Stimulated activated memory B cell treated with anti-CD40 and anti-IgM and Interleukin-4, amounts not matched to agents 10 μg/mL and 1 μg/mL and 100 μg/mL, for 72 hours (primary cell): ENCODE data around the gene AFAP1L1.
A peak's percentile ranks its signal among the peaks of the same experiment; 100 is the strongest.

Experiments
- ATAC-seq: fragments of 150-1000 bp; cut with Tn5 transposase; 2 replicates; pipeline ENCODE4 v1.10.0; 2021
- H3K27ac Mint-ChIP-seq: one replicate; pipeline ENCODE4 v1.8.0; 2022; ENCODE audit warnings: mild to moderate bottlenecking, mixed read lengths
- H3K27me3 Mint-ChIP-seq: one replicate; pipeline ENCODE4 v1.8.0; 2022; ENCODE audit warnings: mixed read lengths
- H3K36me3 Mint-ChIP-seq: one replicate; pipeline ENCODE4 v1.8.0; 2022; ENCODE audit warnings: mixed read lengths
- H3K4me1 Mint-ChIP-seq: one replicate; pipeline ENCODE4 v1.8.0; 2022; ENCODE audit warnings: mixed read lengths
- H3K4me3 Mint-ChIP-seq: one replicate; pipeline ENCODE4 v1.8.0; 2022; ENCODE audit warnings: mild to moderate bottlenecking, moderate library complexity, mixed read lengths
- H3K9me3 Mint-ChIP-seq: one replicate; pipeline ENCODE4 v1.8.0; 2022; ENCODE audit warnings: mixed read lengths

AFAP1L1 gene

GRCh38 chr5:149358294-149358651, 86.6 kb downstream of the AFAP1L1 start:
- peaks cover 27% of the 10 kb centered on the region for H3K36me3 Mint-ChIP-seq
- peak; percentile 52 for ATAC-seq
- peaks cover 26% of the 10 kb centered on the region for H3K4me1 Mint-ChIP-seq
- peak overlapping the region; percentile 79 for H3K27ac Mint-ChIP-seq
- H3K27me3 Mint-ChIP-seq = no peaks in the 10 kb centered on the region
- peak overlapping the region; percentile 87 for H3K4me3 Mint-ChIP-seq
- H3K9me3 Mint-ChIP-seq = no peaks in the 10 kb centered on the region

GRCh38 chr5:149358868-149359495, 87.3 kb downstream of the AFAP1L1 start:
- peak overlapping the region; percentile 79 for H3K27ac Mint-ChIP-seq
- H3K4me3 Mint-ChIP-seq = peak overlapping the region; percentile 87
- H3K4me1 Mint-ChIP-seq = peaks cover 26% of the 10 kb centered on the region
- H3K27me3 Mint-ChIP-seq = no peaks in the 10 kb centered on the region
- no peak for ATAC-seq
- peaks cover 23% of the 10 kb centered on the region for H3K36me3 Mint-ChIP-seq
- H3K9me3 Mint-ChIP-seq = no peaks in the 10 kb centered on the region

GRCh38 chr5:149360272-149360671, 88.6 kb downstream of the AFAP1L1 start:
- H3K9me3 Mint-ChIP-seq = no peaks in the 10 kb centered on the region
- H3K4me3 Mint-ChIP-seq = no peak overlapping the region
- peaks cover 18% of the 10 kb centered on the region for H3K36me3 Mint-ChIP-seq
- ATAC-seq = no peak
- no peak overlapping the region for H3K27ac Mint-ChIP-seq
- H3K4me1 Mint-ChIP-seq = peaks cover 22% of the 10 kb centered on the region
- no peaks in the 10 kb centered on the region for H3K27me3 Mint-ChIP-seq

- Mint-ChIP-seq H3K4me1 (peaks cover 20% of the 10 kb centered on the region), H3K36me3 (peaks cover 14% of the 10 kb centered on the region), H3K9me3 (no peaks in the 10 kb centered on the region), H3K27me3 (no peaks in the 10 kb centered on the region), H3K4me3 (no peak overlapping the region), H3K27ac (no peak overlapping the region)
- ATAC-seq = no peak
Observed at GRCh38 chr5:149362541-149362940, 90.9 kb downstream of the AFAP1L1 start.

GRCh38 chr5:149363358-149363757, 91.7 kb downstream of the AFAP1L1 start:
- H3K4me1 Mint-ChIP-seq = peaks cover 22% of the 10 kb centered on the region
- H3K36me3 Mint-ChIP-seq = peaks cover 17% of the 10 kb centered on the region
- H3K9me3 Mint-ChIP-seq = no peaks in the 10 kb centered on the region
- H3K27ac Mint-ChIP-seq = no peak overlapping the region
- no peak for ATAC-seq
- no peak overlapping the region for H3K4me3 Mint-ChIP-seq
- H3K27me3 Mint-ChIP-seq = no peaks in the 10 kb centered on the region

GRCh38 chr5:149363936-149364335, 92.3 kb downstream of the AFAP1L1 start:
- H3K4me1 Mint-ChIP-seq = peaks cover 18% of the 10 kb centered on the region
- no peaks in the 10 kb centered on the region for H3K27me3 Mint-ChIP-seq
- H3K9me3 Mint-ChIP-seq = no peaks in the 10 kb centered on the region
- H3K36me3 Mint-ChIP-seq = peaks cover 19% of the 10 kb centered on the region
- ATAC-seq = no peak
- H3K27ac Mint-ChIP-seq = no peak overlapping the region
- no peak overlapping the region for H3K4me3 Mint-ChIP-seq

GRCh38 chr5:149364719-149365118, 93.1 kb downstream of the AFAP1L1 start:
- Mint-ChIP-seq H3K27me3 (no peaks in the 10 kb centered on the region), H3K4me3 (no peak overlapping the region), H3K4me1 (peaks cover 15% of the 10 kb centered on the region), H3K36me3 (peaks cover 19% of the 10 kb centered on the region), H3K9me3 (no peaks in the 10 kb centered on the region), H3K27ac (no peak overlapping the region)
- ATAC-seq = no peak

GRCh38 chr5:149365418-149365817, 93.8 kb downstream of the AFAP1L1 start:
- H3K9me3 Mint-ChIP-seq = no peaks in the 10 kb centered on the region
- peaks cover 15% of the 10 kb centered on the region for H3K4me1 Mint-ChIP-seq
- no peak overlapping the region for H3K27ac Mint-ChIP-seq
- no peaks in the 10 kb centered on the region for H3K27me3 Mint-ChIP-seq
- ATAC-seq = no peak
- H3K36me3 Mint-ChIP-seq = peaks cover 19% of the 10 kb centered on the region
- no peak overlapping the region for H3K4me3 Mint-ChIP-seq

GRCh38 chr5:149366169-149366729, 94.6 kb downstream of the AFAP1L1 start:
- peaks cover 19% of the 10 kb centered on the region for H3K36me3 Mint-ChIP-seq
- ATAC-seq = no peak
- H3K27me3 Mint-ChIP-seq = no peaks in the 10 kb centered on the region
- H3K4me1 Mint-ChIP-seq = peaks cover 15% of the 10 kb centered on the region
- no peaks in the 10 kb centered on the region for H3K9me3 Mint-ChIP-seq
- no peak overlapping the region for H3K27ac Mint-ChIP-seq
- H3K4me3 Mint-ChIP-seq = no peak overlapping the region

- Mint-ChIP-seq H3K27me3 (no peaks in the 10 kb centered on the region), H3K9me3 (no peaks in the 10 kb centered on the region), H3K36me3 (peaks cover 19% of the 10 kb centered on the region), H3K4me1 (peaks cover 15% of the 10 kb centered on the region), H3K4me3 (no peak overlapping the region), H3K27ac (no peak overlapping the region)
- ATAC-seq = peak; percentile 72
Observed at GRCh38 chr5:149367249-149367971, 95.8 kb downstream of the AFAP1L1 start.

- Mint-ChIP-seq H3K36me3 (peaks cover 14% of the 10 kb centered on the region), H3K27ac (no peak overlapping the region), H3K9me3 (no peaks in the 10 kb centered on the region), H3K27me3 (no peaks in the 10 kb centered on the region), H3K4me1 (peaks cover 15% of the 10 kb centered on the region), H3K4me3 (no peak overlapping the region)
- ATAC-seq = no peak
Observed at GRCh38 chr5:149367972-149368645, 96.5 kb downstream of the AFAP1L1 start.

- H3K27ac Mint-ChIP-seq = no peak overlapping the region
- no peak overlapping the region for H3K4me3 Mint-ChIP-seq
- peaks cover 15% of the 10 kb centered on the region for H3K4me1 Mint-ChIP-seq
- peaks cover 6% of the 10 kb centered on the region for H3K36me3 Mint-ChIP-seq
- no peaks in the 10 kb centered on the region for H3K27me3 Mint-ChIP-seq
- no peaks in the 10 kb centered on the region for H3K9me3 Mint-ChIP-seq
- ATAC-seq = no peak
Observed at GRCh38 chr5:149370878-149371277, 99.2 kb downstream of the AFAP1L1 start.

GRCh38 chr5:149371296-149371962, 99.8 kb downstream of the AFAP1L1 start:
- Mint-ChIP-seq H3K4me1 (peaks cover 15% of the 10 kb centered on the region), H3K4me3 (no peak overlapping the region), H3K27me3 (no peaks in the 10 kb centered on the region), H3K9me3 (no peaks in the 10 kb centered on the region), H3K36me3 (peaks cover 6% of the 10 kb centered on the region), H3K27ac (no peak overlapping the region)
- peak; percentile 81 for ATAC-seq

GRCh38 chr5:149372076-149372795, 100.6 kb downstream of the AFAP1L1 start:
- peaks cover 12% of the 10 kb centered on the region for H3K4me1 Mint-ChIP-seq
- H3K36me3 Mint-ChIP-seq = peaks cover 6% of the 10 kb centered on the region
- no peak for ATAC-seq
- H3K9me3 Mint-ChIP-seq = no peaks in the 10 kb centered on the region
- no peaks in the 10 kb centered on the region for H3K27me3 Mint-ChIP-seq
- H3K27ac Mint-ChIP-seq = no peak overlapping the region
- no peak overlapping the region for H3K4me3 Mint-ChIP-seq
